Transverse colon (tissue), 4 donors: Measurements from ENCODE around the gene CYP11A1.

Experiments used
- CTCF ChIP-seq, 5 experiments: fragments of 200-600 bp in 3 of 5; fragments of 450-650 bp in 2 of 5; sonication (generic) in 3 of 5; IDR thresholded peaks; 1 replicate in 2 of 5; 2 replicates in 3 of 5; pipeline ENCODE4 v1.5.1; 2016 to 2017; ENCODE audit warnings: antibody characterized with exemption in 5 of 5, inconsistent platforms in 3 of 5, mild to moderate bottlenecking in 2 of 5, moderate library complexity in 1 of 5
- POLR2A ChIP-seq: fragments of 450-650 bp; IDR thresholded peaks from one replicate; pipeline ENCODE4 v1.6.1; 2016; ENCODE audit warnings: antibody characterized with exemption, mild to moderate bottlenecking, moderate library complexity
- POLR2AphosphoS5 ChIP-seq, 3 donors: sonication (generic); formaldehyde crosslinking; IDR thresholded peaks; one replicate each; pipeline ENCODE4 v1.6.1; 2016; ENCODE audit warnings: antibody characterized with exemption in 3 of 3

GRCh38 chr15:74339371-74339770 lies 28.1 kb downstream of the CYP11A1 start:
- TF ChIP-seq POLR2A (no peak), CTCF (IDR thresholded peaks at IDR 0.05) (no peak), POLR2AphosphoS5 (IDR thresholded peaks at IDR 0.05) (no peak)
